HepG2 (cell line): Measurements from ENCODE around the gene KATNB1. TPM values are rescaled to one million over a fixed set of nuclear protein-coding genes. Genes with fewer than 3 reads are reported as not detected.

Source experiments
- BCL6 ChIP-seq: IDR thresholded peaks from 2 replicates; pipeline ENCODE4 v1.6.1; 2016; ENCODE audit warnings: missing genetic modification reagents, missing compliant biosample characterization
- GZF1 ChIP-seq: sonication (generic); formaldehyde crosslinking; IDR thresholded peaks from 2 replicates; pipeline ENCODE4 v1.5.1; 2020; ENCODE audit warnings: mild to moderate bottlenecking, missing genetic modification reagents
- JUNB ChIP-seq: sonication (generic); formaldehyde crosslinking; IDR thresholded peaks from 2 replicates; pipeline ENCODE4 v1.8.0; 2022; ENCODE audit warnings: missing genetic modification reagents, mild to moderate bottlenecking, borderline replicate concordance
- ONECUT2 ChIP-seq: sonication (generic); formaldehyde crosslinking; IDR thresholded peaks from 2 replicates; pipeline ENCODE4 v1.4.0; 2020; ENCODE audit warnings: missing genetic modification reagents
- PHF21A ChIP-seq: sonication (generic); formaldehyde crosslinking; IDR thresholded peaks from 2 replicates; pipeline ENCODE4 v1.5.0; 2020; ENCODE audit warnings: mild to moderate bottlenecking, missing genetic modification reagents
- RBM22 ChIP-seq: fragments of 200-400 bp; formaldehyde crosslinking; optimal IDR thresholded peaks from 2 replicates; pipeline ENCODE3; 2017; ENCODE audit warnings: mild to moderate bottlenecking, low read length, moderate library complexity
- TEAD2 ChIP-seq: sonication (generic); formaldehyde crosslinking; IDR thresholded peaks from 2 replicates; pipeline ENCODE4 v1.9.0; 2021; ENCODE audit warnings: missing genetic modification reagents
- ZMYM2 ChIP-seq: sonication (generic); formaldehyde crosslinking; IDR thresholded peaks from 2 replicates; pipeline ENCODE4 v1.8.0; 2022; ENCODE audit warnings: mild to moderate bottlenecking, missing genetic modification reagents
- ZNF17 ChIP-seq: sonication (generic); formaldehyde crosslinking; IDR thresholded peaks from 2 replicates; pipeline ENCODE4 v1.5.0; 2020; ENCODE audit warnings: mild to moderate bottlenecking, missing genetic modification reagents
- ZNF34 ChIP-seq: sonication (generic); formaldehyde crosslinking; IDR thresholded peaks from 2 replicates; pipeline ENCODE4 v1.4.0; 2020; ENCODE audit warnings: mild to moderate bottlenecking, missing genetic modification reagents, borderline replicate concordance
- ZNF354B ChIP-seq: sonication (generic); formaldehyde crosslinking; IDR thresholded peaks from 2 replicates; pipeline ENCODE4 v1.8.0; 2022; ENCODE audit warnings: mild to moderate bottlenecking, missing genetic modification reagents
- ZNF468 ChIP-seq: sonication (generic); formaldehyde crosslinking; IDR thresholded peaks from 2 replicates; pipeline ENCODE4 v1.8.0; 2022; ENCODE audit warnings: mild to moderate bottlenecking, moderate library complexity, missing genetic modification reagents
- ZNF589 ChIP-seq: sonication (generic); formaldehyde crosslinking; conservative IDR thresholded peaks from 2 replicates; pipeline ENCODE4 v1.8.0; 2022; ENCODE audit warnings: mild to moderate bottlenecking, moderate library complexity, missing genetic modification reagents
- ZNF672 ChIP-seq: sonication (generic); formaldehyde crosslinking; IDR thresholded peaks from 2 replicates; pipeline ENCODE4 v1.8.1; 2022; ENCODE audit warnings: missing genetic modification reagents
- ZNF775 ChIP-seq: sonication (generic); formaldehyde crosslinking; IDR thresholded peaks from 2 replicates; pipeline ENCODE4 v1.4.0; 2020; ENCODE audit warnings: missing genetic modification reagents, mild to moderate bottlenecking, moderate library complexity, borderline replicate concordance
- polyA plus RNA-seq, 8 experiments: library from polyadenylated mRNA; depleted of rRNA in 3 of 8; stranded (reverse) in 7 of 8; unstranded in 1 of 8; fragments of >200 nt; fragmentation: Illumina TruSeq in 4 of 8; extraction: Trizol in 4 of 8; gene quantifications; 2 replicates each; pipeline versions ENCODE4 v1.2.1 to v1.2.3, GENCODE V29; 2011 to 2016; ENCODE audit warnings: low read depth in 4 of 8, missing spikeins in 1 of 8, mixed read lengths in 1 of 8; ENCODE audit not compliant: insufficient read depth in 1 of 8
- total RNA-seq, 5 experiments: library from RNA; depleted of rRNA; stranded (reverse); fragments of >200 nt; fragmentation: Illumina TruSeq; extraction: Trizol; gene quantifications; 2 replicates each; pipeline ENCODE4 v1.2.3, GENCODE V29; 2016; ENCODE audit warnings: low read depth in 1 of 5
- TF ChIP-seq, protein P1 (sequence below): sonication (generic); formaldehyde crosslinking; IDR thresholded peaks from 2 replicates; pipeline ENCODE4 v1.4.0; 2020; ENCODE audit warnings: missing genetic modification reagents, borderline replicate concordance
- TF ChIP-seq, protein P2 (sequence below): sonication (generic); formaldehyde crosslinking; IDR thresholded peaks from 2 replicates; pipeline ENCODE4 v1.4.0; 2020; ENCODE audit warnings: low read depth, mild to moderate bottlenecking, missing genetic modification reagents
- TF ChIP-seq, protein P3 (sequence below): sonication (generic); formaldehyde crosslinking; IDR thresholded peaks from 2 replicates; pipeline ENCODE4 v1.8.1; 2023; ENCODE audit warnings: mild to moderate bottlenecking, moderate library complexity, missing genetic modification reagents
- TF ChIP-seq, protein P4 (sequence below): sonication (generic); formaldehyde crosslinking; IDR thresholded peaks from 2 replicates; pipeline ENCODE4 v1.5.0; 2020; ENCODE audit warnings: missing genetic modification reagents
- TF ChIP-seq, protein P5 (sequence below): sonication (generic); formaldehyde crosslinking; IDR thresholded peaks from 2 replicates; pipeline ENCODE4 v1.5.0; 2020; ENCODE audit warnings: missing genetic modification reagents, mild to moderate bottlenecking, borderline replicate concordance
- TF ChIP-seq, protein P6 (sequence below): IDR thresholded peaks from 2 replicates; pipeline ENCODE4 v1.6.1; 2018; ENCODE audit warnings: missing genetic modification reagents

KATNB1 gene
- total and polyA plus RNA-seq, 2 of the 13 experiments (the other 11 are each of a cell fraction or from before 2014, with no cell fraction given), result 31.5 to 43.5 TPM

DNA sequence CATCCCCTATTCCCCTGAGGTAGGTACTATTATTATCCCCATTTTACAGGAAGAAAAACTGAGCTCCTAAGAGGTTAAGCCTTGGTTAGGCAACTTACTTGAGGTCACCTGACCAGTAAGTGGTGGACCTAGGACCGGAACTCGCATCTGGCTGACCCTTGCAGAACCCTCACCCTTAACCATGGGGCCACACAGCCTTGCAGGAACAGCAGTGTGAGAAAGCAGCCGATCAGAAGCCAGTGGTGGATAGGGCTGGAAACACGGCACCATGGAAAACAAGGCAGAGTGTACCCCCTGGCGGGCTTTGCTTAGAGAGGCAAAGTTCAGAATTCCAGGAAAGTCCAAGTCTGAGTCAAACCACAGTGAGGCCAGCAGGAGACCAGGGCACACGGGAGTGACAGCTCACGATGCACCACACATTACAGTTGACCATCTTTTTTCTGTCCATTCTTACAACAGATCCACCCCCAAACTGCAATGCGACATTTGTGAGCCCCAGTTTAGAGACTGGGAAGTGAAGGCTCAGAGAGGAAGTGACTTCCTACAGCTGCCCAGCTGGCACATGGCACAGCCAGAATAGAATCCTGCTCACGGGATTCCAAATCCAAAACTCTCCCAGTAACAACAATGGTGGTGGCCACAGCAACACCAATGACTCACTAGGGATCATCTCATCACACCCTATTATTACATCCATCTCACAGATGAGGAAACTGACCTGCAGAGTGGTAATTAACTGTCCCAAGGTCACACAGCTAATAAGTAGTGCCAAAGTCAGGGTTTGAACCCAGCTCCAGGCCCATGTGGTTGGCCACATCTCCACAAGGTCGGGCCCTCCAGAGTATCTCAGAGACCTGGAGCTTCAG, 46.4 kb downstream of the KATNB1 start (continued):
- TF ChIP-seq, protein P1, sequence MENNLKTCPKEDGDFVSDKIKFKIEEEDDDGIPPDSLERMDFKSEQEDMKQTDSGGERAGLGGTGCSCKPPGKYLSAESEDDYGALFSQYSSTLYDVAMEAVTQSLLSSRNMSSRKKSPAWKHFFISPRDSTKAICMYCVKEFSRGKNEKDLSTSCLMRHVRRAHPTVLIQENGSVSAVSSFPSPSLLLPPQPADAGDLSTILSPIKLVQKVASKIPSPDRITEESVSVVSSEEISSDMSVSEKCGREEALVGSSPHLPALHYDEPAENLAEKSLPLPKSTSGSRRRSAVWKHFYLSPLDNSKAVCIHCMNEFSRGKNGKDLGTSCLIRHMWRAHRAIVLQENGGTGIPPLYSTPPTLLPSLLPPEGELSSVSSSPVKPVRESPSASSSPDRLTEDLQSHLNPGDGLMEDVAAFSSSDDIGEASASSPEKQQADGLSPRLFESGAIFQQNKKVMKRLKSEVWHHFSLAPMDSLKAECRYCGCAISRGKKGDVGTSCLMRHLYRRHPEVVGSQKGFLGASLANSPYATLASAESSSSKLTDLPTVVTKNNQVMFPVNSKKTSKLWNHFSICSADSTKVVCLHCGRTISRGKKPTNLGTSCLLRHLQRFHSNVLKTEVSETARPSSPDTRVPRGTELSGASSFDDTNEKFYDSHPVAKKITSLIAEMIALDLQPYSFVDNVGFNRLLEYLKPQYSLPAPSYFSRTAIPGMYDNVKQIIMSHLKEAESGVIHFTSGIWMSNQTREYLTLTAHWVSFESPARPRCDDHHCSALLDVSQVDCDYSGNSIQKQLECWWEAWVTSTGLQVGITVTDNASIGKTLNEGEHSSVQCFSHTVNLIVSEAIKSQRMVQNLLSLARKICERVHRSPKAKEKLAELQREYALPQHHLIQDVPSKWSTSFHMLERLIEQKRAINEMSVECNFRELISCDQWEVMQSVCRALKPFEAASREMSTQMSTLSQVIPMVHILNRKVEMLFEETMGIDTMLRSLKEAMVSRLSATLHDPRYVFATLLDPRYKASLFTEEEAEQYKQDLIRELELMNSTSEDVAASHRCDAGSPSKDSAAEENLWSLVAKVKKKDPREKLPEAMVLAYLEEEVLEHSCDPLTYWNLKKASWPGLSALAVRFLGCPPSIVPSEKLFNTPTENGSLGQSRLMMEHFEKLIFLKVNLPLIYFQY (CRISPR knock-in tag), result peak; percentile 58; the same call in 1 of the 2 replicates
- TF ChIP-seq TEAD2 (CRISPR knock-in tag) (no peak), ZNF354B (no peak), ZNF775 (CRISPR knock-in tag) (no peak), ZNF589 (CRISPR knock-in tag) (0 out of 2 replicates have a peak, but pooled peaks have one; percentile 22), ZNF34 (CRISPR knock-in tag) (peak; percentile 35; the same call in 1 of the 2 replicates), ZNF17 (CRISPR knock-in tag) (no peak), ZNF672 (no peak), RBM22 (no peak), ZNF468 (no peak), GZF1 (CRISPR knock-in tag) (no peak), JUNB (CRISPR knock-in tag) (no peak), PHF21A (peak; percentile 86), BCL6 (CRISPR knock-in tag) (peak; percentile 95), ZMYM2 (peak; percentile 99), ONECUT2 (CRISPR knock-in tag) (no peak)
- TF ChIP-seq, protein P2, sequence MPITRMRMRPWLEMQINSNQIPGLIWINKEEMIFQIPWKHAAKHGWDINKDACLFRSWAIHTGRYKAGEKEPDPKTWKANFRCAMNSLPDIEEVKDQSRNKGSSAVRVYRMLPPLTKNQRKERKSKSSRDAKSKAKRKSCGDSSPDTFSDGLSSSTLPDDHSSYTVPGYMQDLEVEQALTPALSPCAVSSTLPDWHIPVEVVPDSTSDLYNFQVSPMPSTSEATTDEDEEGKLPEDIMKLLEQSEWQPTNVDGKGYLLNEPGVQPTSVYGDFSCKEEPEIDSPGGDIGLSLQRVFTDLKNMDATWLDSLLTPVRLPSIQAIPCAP (CRISPR knock-in tag), result no peak
- TF ChIP-seq, protein P3, sequence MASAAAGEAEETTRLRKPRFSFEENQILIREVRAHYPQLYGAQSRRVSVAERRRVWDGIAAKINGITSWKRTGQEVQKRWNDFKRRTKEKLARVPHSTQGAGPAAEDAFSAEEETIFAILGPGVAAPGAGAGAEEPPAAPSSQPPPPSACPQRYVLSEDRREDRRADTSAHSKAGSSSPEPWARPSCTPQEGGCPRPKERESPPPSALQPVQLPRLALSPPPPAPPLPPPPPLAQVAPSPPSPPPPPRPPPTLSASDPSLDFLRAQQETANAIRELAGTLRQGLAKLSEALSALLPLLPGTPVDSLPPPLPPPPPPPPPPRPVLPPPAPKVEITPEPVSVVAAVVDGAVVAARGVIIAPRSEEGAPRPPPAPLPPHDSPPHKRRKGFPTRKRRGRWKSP, result peak; percentile 72; the same call in 1 of the 2 replicates
- TF ChIP-seq, protein P4, sequence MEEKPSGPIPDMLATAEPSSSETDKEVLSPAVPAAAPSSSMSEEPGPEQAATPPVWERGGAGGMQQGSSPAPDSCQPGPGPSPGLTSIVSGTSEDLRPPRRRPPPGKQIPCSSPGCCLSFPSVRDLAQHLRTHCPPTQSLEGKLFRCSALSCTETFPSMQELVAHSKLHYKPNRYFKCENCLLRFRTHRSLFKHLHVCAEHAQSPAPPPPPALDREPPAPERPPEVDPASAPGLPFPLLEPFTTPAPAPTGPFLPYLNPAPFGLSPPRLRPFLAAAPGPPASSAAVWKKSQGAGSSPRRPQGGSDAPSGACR (CRISPR knock-in tag), result no peak; the same call in 1 of the 2 replicates
- TF ChIP-seq, protein P5, sequence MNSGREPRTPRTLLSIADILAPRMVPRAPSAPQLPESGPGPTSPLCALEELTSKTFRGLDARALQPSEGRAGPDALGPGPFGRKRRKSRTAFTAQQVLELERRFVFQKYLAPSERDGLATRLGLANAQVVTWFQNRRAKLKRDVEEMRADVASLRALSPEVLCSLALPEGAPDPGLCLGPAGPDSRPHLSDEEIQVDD, result no peak
- TF ChIP-seq, protein P6, sequence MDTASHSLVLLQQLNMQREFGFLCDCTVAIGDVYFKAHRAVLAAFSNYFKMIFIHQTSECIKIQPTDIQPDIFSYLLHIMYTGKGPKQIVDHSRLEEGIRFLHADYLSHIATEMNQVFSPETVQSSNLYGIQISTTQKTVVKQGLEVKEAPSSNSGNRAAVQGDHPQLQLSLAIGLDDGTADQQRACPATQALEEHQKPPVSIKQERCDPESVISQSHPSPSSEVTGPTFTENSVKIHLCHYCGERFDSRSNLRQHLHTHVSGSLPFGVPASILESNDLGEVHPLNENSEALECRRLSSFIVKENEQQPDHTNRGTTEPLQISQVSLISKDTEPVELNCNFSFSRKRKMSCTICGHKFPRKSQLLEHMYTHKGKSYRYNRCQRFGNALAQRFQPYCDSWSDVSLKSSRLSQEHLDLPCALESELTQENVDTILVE (CRISPR knock-in tag), result peak; percentile 54; the same call in 1 of the 2 replicates
